IPS DF 4.7 (cell line): Measurements from ENCODE around the gene POLR3GL.

Experiments used
- DNase-seq: peaks from one replicate; pipeline ENCODE4 v3.0.0-alpha.2; 2013; ENCODE audit warnings: low spot score; ENCODE audit errors: extremely low read depth

The POLR3GL gene

DNA sequence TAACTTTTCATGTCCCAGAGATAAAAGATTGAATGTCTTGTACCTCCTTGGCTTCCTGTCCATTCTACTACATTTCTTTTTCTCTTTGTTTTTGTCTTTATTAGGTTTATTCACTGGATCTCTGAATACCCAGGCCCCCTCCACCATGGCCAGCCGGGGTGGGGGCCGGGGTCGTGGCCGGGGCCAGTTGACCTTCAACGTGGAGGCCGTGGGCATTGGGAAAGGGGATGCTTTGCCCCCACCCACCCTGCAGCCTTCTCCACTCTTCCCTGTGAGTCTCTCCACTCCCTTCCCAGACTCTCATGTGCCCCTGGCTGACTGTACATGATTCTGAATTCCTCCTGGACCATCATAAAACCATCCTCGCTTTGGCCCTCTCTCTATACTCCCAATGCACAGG is 10.2 kb downstream of the POLR3GL start:
- DNase-seq, result no peak

DNA sequence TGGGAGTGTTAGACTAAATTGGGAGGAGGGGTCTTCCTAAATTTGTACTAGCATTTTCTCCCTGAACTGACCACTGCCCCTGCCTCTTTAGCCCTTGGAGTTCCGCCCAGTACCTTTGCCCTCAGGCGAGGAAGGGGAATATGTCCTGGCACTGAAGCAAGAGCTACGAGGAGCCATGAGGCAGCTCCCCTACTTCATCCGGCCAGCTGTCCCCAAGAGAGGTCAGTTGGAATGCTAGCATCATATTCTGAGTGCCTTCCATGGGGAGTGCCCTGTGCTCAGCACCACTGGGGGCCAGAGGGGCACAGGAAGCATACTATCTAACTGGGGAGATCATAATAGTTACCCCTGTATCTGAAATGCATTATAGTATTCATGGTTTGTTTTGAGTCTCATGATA is 10.7 kb downstream of the POLR3GL start:
- DNase-seq, result no peak

DNA sequence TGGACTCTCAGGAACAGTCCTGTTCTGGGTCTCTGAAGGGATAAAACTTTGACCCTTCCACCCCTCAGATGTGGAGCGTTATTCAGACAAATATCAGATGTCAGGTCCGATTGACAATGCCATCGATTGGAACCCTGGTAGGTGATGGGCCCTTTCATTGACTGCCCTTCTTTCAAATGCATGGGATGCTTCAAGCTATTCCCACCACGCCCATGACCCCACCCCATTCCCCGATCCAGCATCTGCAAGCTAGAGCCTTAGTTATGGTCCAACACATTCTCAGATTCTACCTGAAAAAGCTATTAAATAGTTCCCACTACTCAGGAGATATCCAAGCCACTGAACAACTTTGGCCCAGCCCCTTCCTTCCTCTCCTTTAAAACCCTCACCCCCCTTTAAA is 12.5 kb downstream of the POLR3GL start:
- DNase-seq, result no peak

DNA sequence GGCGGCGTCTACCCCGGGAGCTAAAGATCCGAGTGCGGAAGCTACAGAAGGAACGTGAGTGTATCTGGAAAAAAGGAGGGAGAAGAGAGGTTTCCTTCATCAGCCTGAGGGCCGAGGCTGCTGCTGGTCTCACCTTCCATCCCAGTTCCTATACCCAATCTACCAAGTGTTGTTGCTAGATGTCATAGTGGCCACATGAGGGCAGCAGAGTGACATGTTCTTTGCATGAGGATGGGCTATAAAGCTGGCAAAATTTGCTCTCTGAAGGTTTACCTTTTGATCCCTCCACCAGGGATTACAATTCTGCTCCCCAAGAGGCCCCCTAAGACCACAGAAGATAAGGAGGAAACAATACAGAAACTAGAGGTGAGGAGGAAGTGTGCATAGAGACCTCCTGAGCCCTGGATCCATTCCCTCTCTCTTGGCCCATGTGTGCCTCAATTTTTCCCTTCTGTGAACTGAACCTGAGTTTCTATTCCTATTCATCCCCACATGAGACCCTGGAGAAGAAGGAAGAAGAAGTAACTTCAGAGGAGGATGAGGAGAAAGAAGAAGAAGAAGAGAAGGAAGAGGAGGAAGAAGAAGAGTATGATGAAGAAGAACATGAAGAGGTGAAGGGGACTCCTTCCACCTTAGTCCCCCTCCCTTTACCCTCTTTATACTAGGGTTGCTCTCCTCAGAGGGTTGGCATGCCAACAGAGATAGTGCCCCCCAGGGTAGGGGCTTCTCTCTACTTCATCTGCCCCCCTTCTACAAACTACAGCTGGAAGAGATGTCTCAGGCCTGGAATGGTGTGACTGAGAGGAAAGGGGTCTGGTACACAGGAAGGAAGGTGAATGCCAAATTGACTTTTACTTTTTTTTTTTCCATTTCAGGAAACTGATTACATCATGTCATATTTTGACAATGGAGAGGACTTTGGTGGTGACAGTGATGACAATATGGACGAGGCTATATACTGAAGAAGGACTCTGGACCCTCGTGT is 13.3 kb downstream of the POLR3GL start:
- peak; percentile 82 for DNase-seq

DNA sequence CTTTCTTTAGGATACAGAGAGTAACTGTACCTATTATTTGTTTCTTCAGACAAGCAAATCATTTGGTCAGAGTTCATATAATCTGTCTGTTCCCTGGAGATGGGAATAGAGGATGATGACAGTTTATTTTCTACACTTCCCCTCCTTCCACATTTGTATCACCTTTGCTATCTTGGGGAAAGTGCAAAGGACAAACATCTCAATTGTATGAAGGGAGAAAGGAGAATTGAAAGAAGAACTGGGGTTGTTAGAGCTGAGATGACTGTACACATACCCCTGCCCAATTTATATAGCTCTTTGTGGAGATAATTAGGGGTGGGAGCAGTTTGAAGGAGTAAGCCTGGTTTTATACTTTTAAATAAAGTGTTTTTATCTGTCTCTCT is 14.0 kb downstream of the POLR3GL start:
- DNase-seq, result no peak

DNA sequence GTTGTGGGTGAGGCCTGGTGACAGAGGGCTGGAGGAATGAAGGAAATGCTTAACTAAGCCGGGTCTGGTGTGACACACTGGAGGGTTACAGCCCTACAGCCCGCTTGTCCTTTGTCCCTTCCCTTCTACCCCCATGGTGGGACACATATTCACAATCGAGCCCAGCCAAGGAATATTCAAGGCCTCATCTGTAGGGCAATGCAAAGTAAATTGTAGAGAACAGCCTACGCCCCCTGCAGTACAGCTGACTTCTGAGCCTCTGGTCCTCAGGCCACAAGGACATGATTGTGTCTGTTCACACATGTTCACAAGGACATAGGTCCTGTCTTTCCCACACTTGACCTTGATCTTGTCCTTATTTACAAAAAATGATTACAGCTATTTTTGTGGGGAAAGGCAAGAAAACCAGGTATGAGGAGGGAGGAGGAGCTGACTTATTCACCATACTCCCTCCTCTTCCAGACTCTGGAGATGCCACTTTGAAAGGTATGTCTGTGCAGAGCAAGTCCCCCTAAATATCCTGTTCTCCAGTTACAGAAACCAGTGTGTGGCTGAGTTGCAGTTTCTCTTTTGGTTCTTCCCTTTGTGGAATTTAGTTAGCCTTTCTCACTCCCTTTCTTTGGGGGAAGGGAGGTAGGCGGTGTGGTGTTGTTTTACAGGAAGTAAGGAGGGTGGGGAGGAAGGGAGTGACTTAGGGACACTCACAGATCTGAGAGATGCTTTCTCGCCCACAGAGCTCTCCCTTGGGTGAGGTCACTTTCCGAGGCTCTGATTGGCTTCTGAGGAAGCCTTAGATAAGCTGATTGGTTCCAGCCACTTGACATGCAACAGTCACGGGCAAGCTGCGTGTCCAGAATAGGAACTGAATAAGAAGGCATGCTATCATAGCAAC is 14.6 kb downstream of the POLR3GL start:
- peak; percentile 98 for DNase-seq

DNA sequence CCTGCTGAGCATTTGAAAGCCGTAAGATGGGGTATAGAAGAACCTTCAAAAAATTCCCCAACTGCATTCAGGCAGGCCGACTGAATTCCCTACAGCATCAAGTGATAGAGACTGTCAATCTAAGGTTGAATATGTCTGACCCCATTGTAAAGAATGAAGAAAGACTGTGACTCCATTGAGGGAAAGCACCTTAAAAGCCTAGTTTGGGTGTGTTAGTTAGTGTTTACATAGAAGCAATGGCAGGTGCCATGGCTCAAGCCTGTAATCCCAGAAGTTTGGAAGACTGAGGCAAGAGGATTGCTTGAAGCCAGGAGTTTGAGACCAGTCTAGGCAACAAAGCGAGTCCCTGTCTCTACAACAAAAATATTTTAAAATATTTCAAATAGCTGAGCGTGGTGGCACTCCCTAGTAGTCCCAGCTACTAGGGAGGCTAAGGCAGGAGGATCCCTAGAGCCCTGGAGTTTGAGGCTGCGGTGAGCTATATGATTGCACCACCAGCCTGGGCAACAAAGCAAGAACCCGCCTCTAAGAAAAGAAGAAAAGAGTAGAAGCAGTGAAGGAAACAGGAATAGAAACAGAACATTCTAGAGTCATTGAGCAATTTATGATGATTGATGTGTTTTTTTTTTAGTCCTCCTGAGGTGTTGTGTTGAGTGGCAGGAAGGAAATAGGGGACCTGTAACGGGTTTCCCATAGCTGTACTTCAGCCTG is 15.4 kb downstream of the POLR3GL start:
- DNase-seq, result no peak

DNA sequence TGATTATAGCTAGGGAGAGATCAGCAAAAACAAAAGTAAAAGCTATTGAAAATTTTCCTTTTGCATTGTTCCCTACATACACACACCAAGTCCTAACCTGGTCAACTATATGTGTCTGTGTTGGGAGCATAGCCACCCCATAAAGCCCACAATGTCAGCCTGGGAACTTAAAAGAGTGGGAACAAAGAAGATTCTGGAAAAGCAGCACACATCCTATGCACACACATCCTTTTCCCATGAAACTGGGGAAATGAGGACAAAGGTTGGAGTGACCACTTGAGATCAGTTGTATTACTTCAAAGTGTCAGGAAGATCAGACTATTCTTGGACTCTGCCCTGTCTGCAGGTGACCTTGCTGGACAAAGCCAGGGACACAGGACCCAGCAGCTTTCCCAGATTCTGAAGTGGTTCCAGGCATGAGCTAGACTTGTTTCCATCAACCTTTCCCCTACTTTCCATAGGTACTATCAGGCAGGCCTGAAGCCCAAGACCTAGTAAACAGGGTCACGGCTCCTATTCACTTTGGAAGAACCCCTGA is 16.0 kb downstream of the POLR3GL start:
- no peak for DNase-seq

DNA sequence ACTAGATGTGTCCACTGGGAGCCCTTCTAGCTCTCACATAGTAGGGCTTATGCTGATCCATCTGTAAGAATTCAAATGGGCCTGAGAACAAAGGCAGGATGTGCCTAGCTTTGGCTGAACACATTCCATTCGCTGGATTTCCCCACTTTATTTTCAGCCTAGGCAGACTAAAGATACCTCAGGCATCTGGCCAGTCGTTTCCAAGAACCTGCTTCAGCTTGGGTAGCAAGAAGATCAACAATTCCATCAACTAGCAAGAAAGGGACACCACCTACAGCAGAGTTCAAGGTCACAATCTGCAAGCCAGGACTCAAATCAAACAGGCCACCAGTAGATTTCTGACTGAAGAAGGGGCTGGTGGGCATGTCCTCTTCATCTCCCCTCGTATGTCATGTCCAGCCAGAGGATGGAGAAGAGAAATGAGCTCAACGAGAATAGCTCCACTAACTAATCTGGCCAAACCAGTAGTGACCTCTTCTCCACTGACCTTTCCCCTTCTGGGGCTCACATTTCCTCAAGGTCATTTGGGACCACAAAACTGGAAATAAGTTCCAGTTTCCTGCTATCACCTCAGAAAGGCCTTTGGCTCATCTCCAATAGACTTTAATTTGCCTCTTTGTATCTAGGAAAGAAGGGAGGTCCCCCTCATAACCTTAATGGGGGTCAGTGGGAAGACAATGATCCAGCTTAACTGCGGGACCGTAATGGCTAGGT is 17.7 kb downstream of the POLR3GL start:
- no peak for DNase-seq

DNA sequence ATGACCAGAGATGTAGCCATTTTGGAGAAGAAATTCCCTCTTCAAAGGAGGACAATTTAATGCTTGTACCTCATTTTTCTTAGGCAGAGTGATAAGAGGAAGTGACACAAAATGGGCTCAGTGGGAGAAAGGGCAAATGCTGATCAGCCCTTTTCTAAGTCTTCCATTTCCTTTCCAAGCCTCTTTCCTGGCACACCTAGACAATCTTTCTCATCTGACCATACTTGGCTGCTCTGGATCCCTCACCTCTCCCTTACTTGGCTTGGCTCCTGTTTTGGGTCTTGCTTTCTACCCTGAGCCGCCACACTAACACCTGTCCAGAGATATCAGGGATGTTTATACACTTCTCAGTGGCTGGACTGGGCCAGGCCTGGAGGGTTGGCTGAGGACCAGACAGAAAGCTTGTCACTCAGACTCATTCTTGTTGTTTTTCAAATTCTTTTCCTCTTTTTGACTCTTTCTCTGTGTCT is 18.8 kb downstream of the POLR3GL start:
- DNase-seq, result no peak

DNA sequence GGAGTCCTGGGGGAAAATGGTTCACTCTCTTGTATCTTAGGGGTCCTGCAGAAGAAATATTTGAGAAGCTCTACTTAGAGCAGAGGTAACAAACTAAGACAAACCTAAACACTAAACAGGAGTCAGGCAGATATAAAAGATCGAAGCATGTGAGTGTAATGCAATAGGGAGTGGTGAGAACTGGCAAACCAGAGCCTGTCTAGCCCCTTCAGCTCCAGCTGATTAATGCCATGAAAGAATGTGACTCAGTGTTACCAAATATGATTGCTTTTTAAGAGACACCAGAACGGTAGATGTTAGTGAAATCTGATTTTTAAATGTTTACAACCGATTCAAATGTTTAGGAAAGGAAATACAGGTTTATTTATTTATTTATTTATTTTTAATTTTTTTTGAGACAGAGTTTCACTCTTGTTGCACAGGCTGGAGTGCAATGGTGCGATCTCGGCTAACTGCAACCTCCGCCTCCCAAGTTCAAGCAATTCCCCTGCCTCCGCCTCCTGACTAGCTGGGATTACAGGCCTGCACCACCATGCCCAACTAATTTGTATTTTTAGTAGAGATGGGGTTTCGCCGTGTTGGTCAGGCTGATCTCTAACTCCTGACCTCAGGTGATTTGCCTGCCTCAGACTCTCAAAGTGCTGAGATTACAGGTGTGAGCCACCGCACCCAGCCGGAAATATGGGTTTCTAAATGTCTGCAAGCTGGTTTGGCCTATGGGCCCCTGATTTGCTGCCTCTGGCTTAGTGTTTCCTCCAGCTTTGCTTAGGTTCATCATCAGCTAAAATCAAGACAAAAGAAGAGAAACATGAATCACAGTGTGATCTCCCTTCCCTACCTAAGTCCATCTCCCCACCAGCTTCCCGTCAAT is 19.7 kb downstream of the POLR3GL start:
- DNase-seq, result no peak

DNA sequence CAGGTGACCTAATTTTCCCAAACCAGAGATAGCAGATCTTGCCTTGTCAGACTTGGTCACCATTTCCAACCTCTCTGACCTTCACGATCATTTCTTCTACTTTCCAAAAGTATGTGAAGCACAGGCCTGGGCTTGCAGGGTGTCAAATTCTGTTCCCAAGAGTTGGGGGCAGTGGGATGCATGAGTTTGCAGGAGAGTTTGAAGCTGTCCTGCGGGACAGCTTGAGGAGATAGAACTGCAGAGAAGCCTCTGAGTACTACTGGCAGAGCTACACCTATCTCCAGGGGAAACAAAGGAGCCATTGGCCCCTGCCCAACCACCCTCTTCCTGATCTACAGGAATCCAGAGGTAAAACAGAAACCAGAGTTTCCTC is 20.6 kb downstream of the POLR3GL start:
- DNase-seq, result no peak

DNA sequence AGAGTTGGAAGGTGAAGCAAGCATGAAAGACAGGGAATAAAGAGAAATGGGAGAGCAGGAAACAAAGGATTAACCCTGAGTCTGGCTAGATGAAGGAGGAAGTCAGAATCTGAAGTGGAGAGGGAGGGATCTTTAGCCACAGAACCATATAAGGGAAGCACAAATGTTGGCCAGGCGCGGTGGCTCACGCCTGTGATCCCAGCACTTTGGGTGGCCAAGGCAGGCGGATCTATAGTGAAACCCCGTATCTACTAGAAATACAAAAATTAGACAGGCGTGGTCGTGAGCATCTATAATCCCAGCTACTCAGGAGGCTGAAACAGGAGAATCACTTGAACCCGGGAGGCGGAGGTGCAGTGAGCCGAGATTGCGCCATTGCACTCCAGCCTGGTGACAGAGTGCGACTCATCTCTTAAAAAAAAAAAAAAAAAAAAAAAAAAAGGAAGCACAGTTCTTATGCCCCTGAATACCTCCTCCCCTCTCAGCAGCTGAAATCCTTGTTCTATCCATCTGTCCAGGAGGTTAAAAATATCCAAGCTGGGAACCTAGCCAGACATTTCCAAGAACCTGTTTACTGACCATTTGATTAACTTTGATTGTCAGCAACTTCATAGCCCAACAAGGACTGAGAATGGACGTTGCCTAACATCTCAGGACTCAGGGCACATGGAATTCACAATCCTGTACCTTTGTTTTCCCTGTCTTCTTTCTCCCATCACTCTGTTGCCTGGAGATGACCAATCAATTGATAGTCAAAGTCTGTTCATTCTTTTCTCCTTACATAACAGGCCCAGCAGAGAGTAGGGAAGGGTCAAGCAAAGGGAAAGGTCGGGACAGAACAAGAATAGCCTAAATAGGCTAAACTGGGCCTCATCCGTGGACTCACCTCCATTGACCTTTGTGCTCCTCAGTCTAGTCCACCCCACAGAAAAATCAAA is 21.3 kb downstream of the POLR3GL start:
- DNase-seq, result no peak

DNA sequence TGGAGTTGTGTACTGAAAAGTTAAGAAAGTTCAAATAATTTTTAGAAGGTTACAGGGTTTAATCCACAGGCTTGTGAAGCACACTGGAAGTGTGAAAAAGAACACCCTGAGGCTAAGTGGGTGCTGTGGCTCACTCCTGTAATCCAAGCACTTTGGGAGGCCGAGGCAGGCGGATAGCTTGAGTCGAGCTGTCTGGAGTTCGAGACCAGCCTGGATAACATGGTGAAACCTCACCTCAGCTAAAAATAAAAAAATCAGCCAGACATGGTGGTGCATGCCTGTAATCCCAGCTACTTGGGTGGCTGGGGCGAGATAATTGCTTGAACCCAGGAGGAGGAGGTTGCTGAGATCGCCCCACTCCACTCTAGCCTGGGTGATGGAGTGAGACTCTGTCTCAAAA is 22.1 kb downstream of the POLR3GL start:
- no peak for DNase-seq

DNA sequence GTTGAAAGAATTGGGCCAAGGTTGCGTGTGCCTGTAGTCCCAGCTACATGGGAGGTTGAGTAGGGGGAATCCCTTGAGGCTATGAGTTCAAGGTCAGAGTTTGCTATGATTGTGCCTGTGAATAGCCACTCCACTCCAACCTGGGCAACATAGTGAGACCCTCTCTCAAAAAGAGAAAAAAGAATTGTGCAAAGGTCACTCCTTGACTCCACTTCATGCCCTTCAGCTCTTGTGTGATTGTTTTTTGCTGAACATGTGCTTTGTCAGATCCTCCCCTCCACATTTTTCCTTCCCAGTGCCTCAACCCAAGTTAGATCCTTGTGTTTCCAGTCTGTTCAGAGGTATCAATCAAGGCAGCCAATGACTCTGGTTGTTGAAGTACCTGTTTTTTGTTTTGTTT is 23.4 kb downstream of the POLR3GL start:
- DNase-seq, result no peak

DNA sequence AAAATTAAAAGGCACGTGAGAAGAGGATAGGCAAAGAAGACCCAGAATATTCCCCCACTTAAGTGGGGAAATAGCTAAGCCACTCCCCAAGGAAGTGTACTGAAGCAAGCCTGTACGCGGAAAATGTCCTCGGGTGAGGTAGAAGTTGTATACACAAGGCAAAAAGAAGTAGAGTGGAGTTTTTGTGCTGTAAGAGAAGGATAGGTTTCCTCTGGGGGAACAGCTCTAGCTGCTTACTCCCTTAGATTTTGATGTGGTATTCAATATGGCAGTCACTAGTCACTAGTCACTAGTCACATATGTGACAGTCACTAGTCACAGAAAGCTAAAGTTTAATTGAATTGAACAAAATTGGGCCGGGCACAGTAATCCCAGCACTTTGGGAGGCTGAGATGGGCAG is 24.3 kb downstream of the POLR3GL start:
- no peak for DNase-seq

DNA sequence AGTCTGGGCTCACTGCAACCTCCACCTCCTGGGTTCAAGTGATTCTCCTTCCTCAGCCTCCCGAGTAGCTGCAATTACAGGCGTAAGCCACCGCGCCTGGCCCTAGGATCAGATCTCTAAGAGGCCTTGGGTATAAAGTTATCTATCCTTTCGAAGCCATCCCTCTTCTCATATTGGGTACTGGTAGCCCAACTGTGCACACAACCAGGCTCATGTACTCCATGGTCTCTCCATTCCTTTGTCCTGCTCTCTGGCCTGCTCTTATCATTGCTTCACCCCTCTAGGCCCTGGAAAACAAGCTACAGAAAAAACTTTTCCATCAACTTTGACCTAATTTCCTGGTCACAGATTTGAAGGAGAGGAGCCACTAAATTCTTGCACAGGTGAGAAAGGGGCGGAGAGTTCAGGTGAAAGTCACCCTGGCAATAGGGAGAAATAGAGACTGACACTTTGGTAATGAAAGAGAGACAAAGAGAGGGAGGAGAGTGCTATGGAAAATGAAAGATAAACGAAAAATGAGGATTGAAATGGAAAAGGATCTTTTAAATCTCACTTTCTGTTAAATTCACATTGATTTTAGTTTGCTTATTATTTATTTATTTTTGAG is 25.9 kb downstream of the POLR3GL start:
- DNase-seq, result no peak

DNA sequence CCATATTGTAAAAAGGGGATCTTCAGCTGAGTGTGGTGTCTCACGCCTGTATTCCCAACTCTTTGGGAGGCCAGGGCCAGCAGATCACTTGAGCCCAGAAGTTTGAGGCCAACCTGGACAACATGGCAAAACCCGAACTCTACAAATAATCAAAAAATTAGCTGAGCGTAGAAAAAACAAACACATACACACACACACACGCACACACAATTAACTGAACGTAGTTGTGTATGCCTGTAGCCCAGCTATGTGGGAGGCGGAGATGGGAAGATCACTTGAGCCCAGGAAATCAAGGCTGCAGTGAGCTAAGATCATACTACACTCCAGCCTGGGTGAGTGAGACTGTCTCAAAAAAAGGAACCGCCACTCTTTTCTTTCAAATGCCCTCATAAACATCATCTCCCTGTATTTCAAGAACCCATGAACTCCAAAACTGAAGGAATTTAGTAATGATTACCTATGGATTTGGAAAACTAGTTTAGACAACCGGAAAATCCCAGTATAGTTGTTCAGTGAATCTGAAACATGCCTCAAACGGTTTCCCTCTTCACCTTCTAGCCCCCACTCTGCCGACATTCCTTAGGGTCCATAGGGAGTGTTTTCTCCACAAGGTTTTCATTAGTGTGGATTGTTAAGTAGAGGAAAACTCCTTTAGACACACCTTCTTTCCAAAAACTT is 27.4 kb downstream of the POLR3GL start:
- DNase-seq, result no peak
